ENCODE data around the gene TMEM120B.

DNA sequence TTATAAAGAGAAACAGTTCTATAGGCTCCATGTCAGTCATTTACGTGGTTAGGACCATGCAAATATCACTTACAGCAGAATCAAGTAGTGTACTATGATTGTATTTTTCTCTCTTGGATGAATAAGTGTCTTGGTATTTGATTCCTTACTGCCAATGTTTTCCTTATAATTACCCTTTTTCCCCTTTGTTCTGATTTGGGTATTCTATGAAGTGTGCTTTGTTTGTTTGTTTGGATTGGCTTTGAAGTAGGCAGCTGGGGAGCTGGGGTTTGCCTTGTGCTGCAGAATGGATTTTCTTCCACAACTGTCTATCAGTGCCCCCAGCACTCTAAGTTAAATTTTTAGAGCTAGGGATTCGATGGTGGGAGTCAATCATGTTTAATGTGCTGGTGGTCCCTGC is 12.4 kb downstream of the TMEM120B start:
- TF ChIP-seq, protein P1, sequence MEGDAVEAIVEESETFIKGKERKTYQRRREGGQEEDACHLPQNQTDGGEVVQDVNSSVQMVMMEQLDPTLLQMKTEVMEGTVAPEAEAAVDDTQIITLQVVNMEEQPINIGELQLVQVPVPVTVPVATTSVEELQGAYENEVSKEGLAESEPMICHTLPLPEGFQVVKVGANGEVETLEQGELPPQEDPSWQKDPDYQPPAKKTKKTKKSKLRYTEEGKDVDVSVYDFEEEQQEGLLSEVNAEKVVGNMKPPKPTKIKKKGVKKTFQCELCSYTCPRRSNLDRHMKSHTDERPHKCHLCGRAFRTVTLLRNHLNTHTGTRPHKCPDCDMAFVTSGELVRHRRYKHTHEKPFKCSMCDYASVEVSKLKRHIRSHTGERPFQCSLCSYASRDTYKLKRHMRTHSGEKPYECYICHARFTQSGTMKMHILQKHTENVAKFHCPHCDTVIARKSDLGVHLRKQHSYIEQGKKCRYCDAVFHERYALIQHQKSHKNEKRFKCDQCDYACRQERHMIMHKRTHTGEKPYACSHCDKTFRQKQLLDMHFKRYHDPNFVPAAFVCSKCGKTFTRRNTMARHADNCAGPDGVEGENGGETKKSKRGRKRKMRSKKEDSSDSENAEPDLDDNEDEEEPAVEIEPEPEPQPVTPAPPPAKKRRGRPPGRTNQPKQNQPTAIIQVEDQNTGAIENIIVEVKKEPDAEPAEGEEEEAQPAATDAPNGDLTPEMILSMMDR (tag by site-specific recombination; IDR thresholded peaks at IDR 0.05) = no peak
- TF ChIP-seq, protein P2, sequence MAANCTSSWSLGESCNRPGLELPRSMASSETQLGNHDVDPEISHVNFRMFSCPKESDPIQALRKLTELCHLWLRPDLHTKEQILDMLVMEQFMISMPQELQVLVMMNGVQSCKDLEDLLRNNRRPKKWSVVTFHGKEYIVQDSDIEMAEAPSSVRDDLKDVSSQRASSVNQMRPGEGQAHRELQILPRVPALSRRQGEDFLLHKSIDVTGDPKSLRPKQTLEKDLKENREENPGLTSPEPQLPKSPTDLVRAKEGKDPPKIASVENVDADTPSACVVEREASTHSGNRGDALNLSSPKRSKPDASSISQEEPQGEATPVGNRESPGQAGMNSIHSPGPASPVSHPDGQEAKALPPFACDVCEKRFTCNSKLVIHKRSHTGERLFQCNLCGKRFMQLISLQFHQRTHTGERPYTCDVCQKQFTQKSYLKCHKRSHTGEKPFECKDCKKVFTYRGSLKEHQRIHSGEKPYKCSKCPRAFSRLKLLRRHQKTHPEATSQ (tag by site-specific recombination; IDR thresholded peaks at IDR 0.05) = no peak
- no peak for TF ChIP-seq ZNF121 (tag by site-specific recombination; IDR thresholded peaks at IDR 0.05)
- TF ChIP-seq, protein P3, sequence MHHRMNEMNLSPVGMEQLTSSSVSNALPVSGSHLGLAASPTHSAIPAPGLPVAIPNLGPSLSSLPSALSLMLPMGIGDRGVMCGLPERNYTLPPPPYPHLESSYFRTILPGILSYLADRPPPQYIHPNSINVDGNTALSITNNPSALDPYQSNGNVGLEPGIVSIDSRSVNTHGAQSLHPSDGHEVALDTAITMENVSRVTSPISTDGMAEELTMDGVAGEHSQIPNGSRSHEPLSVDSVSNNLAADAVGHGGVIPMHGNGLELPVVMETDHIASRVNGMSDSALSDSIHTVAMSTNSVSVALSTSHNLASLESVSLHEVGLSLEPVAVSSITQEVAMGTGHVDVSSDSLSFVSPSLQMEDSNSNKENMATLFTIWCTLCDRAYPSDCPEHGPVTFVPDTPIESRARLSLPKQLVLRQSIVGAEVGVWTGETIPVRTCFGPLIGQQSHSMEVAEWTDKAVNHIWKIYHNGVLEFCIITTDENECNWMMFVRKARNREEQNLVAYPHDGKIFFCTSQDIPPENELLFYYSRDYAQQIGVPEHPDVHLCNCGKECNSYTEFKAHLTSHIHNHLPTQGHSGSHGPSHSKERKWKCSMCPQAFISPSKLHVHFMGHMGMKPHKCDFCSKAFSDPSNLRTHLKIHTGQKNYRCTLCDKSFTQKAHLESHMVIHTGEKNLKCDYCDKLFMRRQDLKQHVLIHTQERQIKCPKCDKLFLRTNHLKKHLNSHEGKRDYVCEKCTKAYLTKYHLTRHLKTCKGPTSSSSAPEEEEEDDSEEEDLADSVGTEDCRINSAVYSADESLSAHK (tag by site-specific recombination; IDR thresholded peaks at IDR 0.05) = no peak
- no peak for TF ChIP-seq ZNF501 (tag by site-specific recombination; IDR thresholded peaks at IDR 0.05)
- no peak for TF ChIP-seq KLF10 (tag by site-specific recombination; IDR thresholded peaks at IDR 0.05)
- no peak for TF ChIP-seq KLF8 (tag by site-specific recombination; IDR thresholded peaks at IDR 0.05)
- no peak for TF ChIP-seq ZNF777 (tag by site-specific recombination; IDR thresholded peaks at IDR 0.05; ENCODE audit: borderline replicate concordance)
- TF ChIP-seq KLF7 (tag by site-specific recombination; IDR thresholded peaks at IDR 0.05; ENCODE audit: borderline replicate concordance) = no peak
- TF ChIP-seq, protein P4, sequence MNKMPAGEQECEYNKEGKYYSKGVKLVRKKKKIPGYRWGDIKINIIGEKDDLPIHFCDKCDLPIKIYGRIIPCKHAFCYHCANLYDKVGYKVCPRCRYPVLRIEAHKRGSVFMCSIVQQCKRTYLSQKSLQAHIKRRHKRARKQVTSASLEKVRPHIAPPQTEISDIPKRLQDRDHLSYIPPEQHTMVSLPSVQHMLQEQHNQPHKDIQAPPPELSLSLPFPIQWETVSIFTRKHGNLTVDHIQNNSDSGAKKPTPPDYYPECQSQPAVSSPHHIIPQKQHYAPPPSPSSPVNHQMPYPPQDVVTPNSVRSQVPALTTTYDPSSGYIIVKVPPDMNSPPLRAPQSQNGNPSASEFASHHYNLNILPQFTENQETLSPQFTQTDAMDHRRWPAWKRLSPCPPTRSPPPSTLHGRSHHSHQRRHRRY (tag by site-specific recombination; IDR thresholded peaks at IDR 0.05) = no peak
- TF ChIP-seq, protein P5, sequence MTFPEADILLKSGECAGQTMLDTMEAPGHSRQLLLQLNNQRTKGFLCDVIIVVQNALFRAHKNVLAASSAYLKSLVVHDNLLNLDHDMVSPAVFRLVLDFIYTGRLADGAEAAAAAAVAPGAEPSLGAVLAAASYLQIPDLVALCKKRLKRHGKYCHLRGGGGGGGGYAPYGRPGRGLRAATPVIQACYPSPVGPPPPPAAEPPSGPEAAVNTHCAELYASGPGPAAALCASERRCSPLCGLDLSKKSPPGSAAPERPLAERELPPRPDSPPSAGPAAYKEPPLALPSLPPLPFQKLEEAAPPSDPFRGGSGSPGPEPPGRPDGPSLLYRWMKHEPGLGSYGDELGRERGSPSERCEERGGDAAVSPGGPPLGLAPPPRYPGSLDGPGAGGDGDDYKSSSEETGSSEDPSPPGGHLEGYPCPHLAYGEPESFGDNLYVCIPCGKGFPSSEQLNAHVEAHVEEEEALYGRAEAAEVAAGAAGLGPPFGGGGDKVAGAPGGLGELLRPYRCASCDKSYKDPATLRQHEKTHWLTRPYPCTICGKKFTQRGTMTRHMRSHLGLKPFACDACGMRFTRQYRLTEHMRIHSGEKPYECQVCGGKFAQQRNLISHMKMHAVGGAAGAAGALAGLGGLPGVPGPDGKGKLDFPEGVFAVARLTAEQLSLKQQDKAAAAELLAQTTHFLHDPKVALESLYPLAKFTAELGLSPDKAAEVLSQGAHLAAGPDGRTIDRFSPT (tag by site-specific recombination; IDR thresholded peaks at IDR 0.05) = no peak
- TF ChIP-seq, protein P6, sequence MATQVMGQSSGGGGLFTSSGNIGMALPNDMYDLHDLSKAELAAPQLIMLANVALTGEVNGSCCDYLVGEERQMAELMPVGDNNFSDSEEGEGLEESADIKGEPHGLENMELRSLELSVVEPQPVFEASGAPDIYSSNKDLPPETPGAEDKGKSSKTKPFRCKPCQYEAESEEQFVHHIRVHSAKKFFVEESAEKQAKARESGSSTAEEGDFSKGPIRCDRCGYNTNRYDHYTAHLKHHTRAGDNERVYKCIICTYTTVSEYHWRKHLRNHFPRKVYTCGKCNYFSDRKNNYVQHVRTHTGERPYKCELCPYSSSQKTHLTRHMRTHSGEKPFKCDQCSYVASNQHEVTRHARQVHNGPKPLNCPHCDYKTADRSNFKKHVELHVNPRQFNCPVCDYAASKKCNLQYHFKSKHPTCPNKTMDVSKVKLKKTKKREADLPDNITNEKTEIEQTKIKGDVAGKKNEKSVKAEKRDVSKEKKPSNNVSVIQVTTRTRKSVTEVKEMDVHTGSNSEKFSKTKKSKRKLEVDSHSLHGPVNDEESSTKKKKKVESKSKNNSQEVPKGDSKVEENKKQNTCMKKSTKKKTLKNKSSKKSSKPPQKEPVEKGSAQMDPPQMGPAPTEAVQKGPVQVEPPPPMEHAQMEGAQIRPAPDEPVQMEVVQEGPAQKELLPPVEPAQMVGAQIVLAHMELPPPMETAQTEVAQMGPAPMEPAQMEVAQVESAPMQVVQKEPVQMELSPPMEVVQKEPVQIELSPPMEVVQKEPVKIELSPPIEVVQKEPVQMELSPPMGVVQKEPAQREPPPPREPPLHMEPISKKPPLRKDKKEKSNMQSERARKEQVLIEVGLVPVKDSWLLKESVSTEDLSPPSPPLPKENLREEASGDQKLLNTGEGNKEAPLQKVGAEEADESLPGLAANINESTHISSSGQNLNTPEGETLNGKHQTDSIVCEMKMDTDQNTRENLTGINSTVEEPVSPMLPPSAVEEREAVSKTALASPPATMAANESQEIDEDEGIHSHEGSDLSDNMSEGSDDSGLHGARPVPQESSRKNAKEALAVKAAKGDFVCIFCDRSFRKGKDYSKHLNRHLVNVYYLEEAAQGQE (tag by site-specific recombination; IDR thresholded peaks at IDR 0.05) = no peak
- TF ChIP-seq, protein P7, sequence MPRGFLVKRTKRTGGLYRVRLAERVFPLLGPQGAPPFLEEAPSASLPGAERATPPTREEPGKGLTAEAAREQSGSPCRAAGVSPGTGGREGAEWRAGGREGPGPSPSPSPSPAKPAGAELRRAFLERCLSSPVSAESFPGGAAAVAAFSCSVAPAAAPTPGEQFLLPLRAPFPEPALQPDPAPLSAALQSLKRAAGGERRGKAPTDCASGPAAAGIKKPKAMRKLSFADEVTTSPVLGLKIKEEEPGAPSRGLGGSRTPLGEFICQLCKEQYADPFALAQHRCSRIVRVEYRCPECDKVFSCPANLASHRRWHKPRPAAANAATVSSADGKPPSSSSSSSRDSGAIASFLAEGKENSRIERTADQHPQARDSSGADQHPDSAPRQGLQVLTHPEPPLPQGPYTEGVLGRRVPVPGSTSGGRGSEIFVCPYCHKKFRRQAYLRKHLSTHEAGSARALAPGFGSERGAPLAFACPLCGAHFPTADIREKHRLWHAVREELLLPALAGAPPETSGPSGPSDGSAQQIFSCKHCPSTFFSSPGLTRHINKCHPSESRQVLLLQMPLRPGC (tag by site-specific recombination; IDR thresholded peaks at IDR 0.05) = no peak

All from HEK293 (cell line).